ENCODE data around the gene PPP1R9A. TPM values are rescaled to one million over a fixed set of nuclear protein-coding genes. Genes with fewer than 3 reads are reported as not detected.

PPP1R9A gene
- total and polyA plus RNA-seq, 10 of the 15 experiments (the other 5 are each of a cell fraction or from before 2014, with no cell fraction given): 0.04 to 0.12 TPM; not detected in 8

- no peak overlapping the region for H3K9ac ChIP-seq (ENCODE audit: control insufficient read depth, insufficient read depth, low read length)
- CTCF ChIA-PET: no interaction called here
- RAD21 ChIA-PET (ENCODE audit: unreplicated experiment): no interaction called here
- FAIRE-seq (no peak), ATAC-seq (no peak), DNase-seq (ENCODE audit: low read depth, low spot score) (no peak)
- H3K27ac ChIP-seq (ENCODE audit: control insufficient read depth, insufficient read depth): no peak overlapping the region
- no peaks in the 10 kb centered on the region for H3K27me3 ChIP-seq (replicated peaks in 1 of 2; ENCODE audit: control insufficient read depth in 2 of 2, insufficient read depth in 2 of 2, low read length in 1 of 2)
- whole genome bisulfite sequencing (ENCODE audit: insufficient coverage, insufficient replicate concordance, low lambda C conversion rate, missing lambda C conversion rate): 13% methylated on average over 2 of the region's 2 CpGs
- H3K79me2 ChIP-seq (ENCODE audit: control insufficient read depth, insufficient read depth, low read length): no peaks in the 10 kb centered on the region
- intact Hi-C loops (cut with micrococcal nuclease; ENCODE audit: unreplicated experiment) (no loop called here), in situ Hi-C loops (cut with MboI) (no loop called here)
- H3K4me3 ChIP-seq: no peak overlapping the region
- no peak overlapping the region for H3K4me2 ChIP-seq (ENCODE audit: control insufficient read depth, insufficient read depth)
- H3K4me1 ChIP-seq (ENCODE audit: control insufficient read depth, insufficient read depth, low read length): no peaks in the 10 kb centered on the region
- POLR2A ChIA-PET: no interaction called here
- H4K20me1 ChIP-seq (ENCODE audit: control insufficient read depth, insufficient read depth): no peaks in the 10 kb centered on the region
- no TSS peak for BruUV-seq (replicated peaks)
- H3K36me3 ChIP-seq (ENCODE audit: control insufficient read depth in 2 of 2, insufficient read depth in 2 of 2, low read length in 1 of 2): no peaks in the 10 kb centered on the region
- no peak overlapping the region for H2AFZ ChIP-seq (ENCODE audit: control insufficient read depth, low read depth, low read length)
- SMC1A ChIA-PET (ENCODE audit: uncharacterized antibody, unreplicated experiment): no interaction called here
- H3K9me3 ChIP-seq (replicated peaks; ENCODE audit: control insufficient read depth, insufficient read depth, low read length): no peaks in the 10 kb centered on the region
- no peak for TF ChIP-seq MTA3 (IDR thresholded peaks at IDR 0.05; ENCODE audit: borderline replicate concordance, low read length)
Observed at GRCh38 chr7:94882891-94883290, 24.5 kb upstream of the PPP1R9A start.

GRCh38 chr7:94883616-94884015 lies 23.8 kb upstream of the PPP1R9A start:
- no peak overlapping the region for H2AFZ ChIP-seq (ENCODE audit: control insufficient read depth, low read depth, low read length)
- no peaks in the 10 kb centered on the region for H4K20me1 ChIP-seq (ENCODE audit: control insufficient read depth, insufficient read depth)
- H3K4me3 ChIP-seq: no peak overlapping the region
- H3K4me2 ChIP-seq (ENCODE audit: control insufficient read depth, insufficient read depth): no peak overlapping the region
- intact Hi-C loops (cut with micrococcal nuclease; ENCODE audit: unreplicated experiment): no loop called here
- H3K27me3 ChIP-seq (replicated peaks in 1 of 2; ENCODE audit: control insufficient read depth in 2 of 2, insufficient read depth in 2 of 2, low read length in 1 of 2): no peaks in the 10 kb centered on the region
- POLR2A ChIA-PET: no interaction called here
- H3K27ac ChIP-seq (ENCODE audit: control insufficient read depth, insufficient read depth): no peak overlapping the region
- H3K79me2 ChIP-seq (ENCODE audit: control insufficient read depth, insufficient read depth, low read length): no peaks in the 10 kb centered on the region
- RAD21 ChIA-PET (ENCODE audit: unreplicated experiment): no interaction called here
- BruUV-seq (replicated peaks): no TSS peak
- no peaks in the 10 kb centered on the region for H3K4me1 ChIP-seq (ENCODE audit: control insufficient read depth, insufficient read depth, low read length)
- no peaks in the 10 kb centered on the region for H3K9me3 ChIP-seq (replicated peaks; ENCODE audit: control insufficient read depth, insufficient read depth, low read length)
- no peak for TF ChIP-seq RBBP5 (conservative IDR thresholded peaks at IDR 0.05)
- TF ChIP-seq TCF7 (IDR thresholded peaks at IDR 0.05; ENCODE audit: borderline replicate concordance): no peak
- no peak for TF ChIP-seq ETV6 (conservative IDR thresholded peaks at IDR 0.05 in 1 of 2, IDR thresholded peaks at IDR 0.05 in 1 of 2; ENCODE audit: borderline replicate concordance in 1 of 2, low read depth in 1 of 2)
- TF ChIP-seq BHLHE40 (IDR thresholded peaks at IDR 0.05; ENCODE audit: borderline replicate concordance in 1 of 2, low read depth in 2 of 2, low read length in 1 of 2): no peak
- TF ChIP-seq ZNF207 (IDR thresholded peaks at IDR 0.05; ENCODE audit: borderline replicate concordance): no peak
- no peak for TF ChIP-seq HDAC6 (IDR thresholded peaks at IDR 0.05; ENCODE audit: unreplicated experiment)
- no peak for TF ChIP-seq BCL11A (IDR thresholded peaks at IDR 0.05; ENCODE audit: low read depth, low read length)
- SMC1A ChIA-PET (ENCODE audit: uncharacterized antibody, unreplicated experiment): interaction anchor here (1.0 kb wide), 1 partner anchor 11 kb away, joined by 6 read pairs; no protein-coding TSS in a partner anchor
- no peaks in the 10 kb centered on the region for H3K36me3 ChIP-seq (ENCODE audit: control insufficient read depth in 2 of 2, insufficient read depth in 2 of 2, low read length in 1 of 2)
- no peak for FAIRE-seq
- CTCF ChIA-PET: no interaction called here
- ATAC-seq: no peak
- in situ Hi-C loops (cut with MboI): no loop called here
- DNase-seq (ENCODE audit: low read depth, low spot score): no peak
- 21% methylated on average over 1 of the region's 1 CpG for WGBS (ENCODE audit: insufficient coverage, insufficient replicate concordance, low lambda C conversion rate, missing lambda C conversion rate)
- no peak overlapping the region for H3K9ac ChIP-seq (ENCODE audit: control insufficient read depth, insufficient read depth, low read length)

Measured in GM12878 (cell line).